ENCODE measurements around the gene TIPARP.

Gene TIPARP

GRCh38 chr3:156688632-156689452 is 14.5 kb downstream of the TIPARP start:
- TF ChIP-seq FOXP2 (optimal IDR thresholded peaks at IDR 0.05; ENCODE audit: borderline replicate concordance, extremely low read depth, extremely low read length, insufficient read depth) (no peak), TAF1 (IDR thresholded peaks at IDR 0.05; ENCODE audit: borderline replicate concordance, insufficient read depth, low read length) (no peak), REST (IDR thresholded peaks at IDR 0.05; ENCODE audit: insufficient read depth in 1 of 2, low read depth in 2 of 2, low read length in 2 of 2) (no peak), SIN3A (IDR thresholded peaks at IDR 0.05; ENCODE audit: borderline replicate concordance, insufficient read depth, low read length) (no peak), POLR2AphosphoS5 (IDR thresholded peaks at IDR 0.05; ENCODE audit: low read depth, low read length) (no peak)

GRCh38 chr3:156689608-156690007 is 15.2 kb downstream of the TIPARP start:
- TF ChIP-seq SIN3A (IDR thresholded peaks at IDR 0.05; ENCODE audit: borderline replicate concordance, insufficient read depth, low read length): no peak

- no peak for TF ChIP-seq TAF1 (IDR thresholded peaks at IDR 0.05; ENCODE audit: borderline replicate concordance, insufficient read depth, low read length)
- TF ChIP-seq POLR2AphosphoS5 (IDR thresholded peaks at IDR 0.05; ENCODE audit: low read depth, low read length): no peak
Observed at GRCh38 chr3:156691920-156692319, 17.5 kb downstream of the TIPARP start.

- TF ChIP-seq TAF1 (IDR thresholded peaks at IDR 0.05; ENCODE audit: borderline replicate concordance, insufficient read depth, low read length) (no peak), SIN3A (IDR thresholded peaks at IDR 0.05; ENCODE audit: borderline replicate concordance, insufficient read depth, low read length) (no peak), REST (IDR thresholded peaks at IDR 0.05; ENCODE audit: insufficient read depth in 1 of 2, low read depth in 2 of 2, low read length in 2 of 2) (no peak), POLR2AphosphoS5 (IDR thresholded peaks at IDR 0.05; ENCODE audit: low read depth, low read length) (no peak), FOXP2 (optimal IDR thresholded peaks at IDR 0.05; ENCODE audit: borderline replicate concordance, extremely low read depth, extremely low read length, insufficient read depth) (no peak)
Observed at GRCh38 chr3:156693166-156693565, 18.8 kb downstream of the TIPARP start.

- TF ChIP-seq REST (IDR thresholded peaks at IDR 0.05; ENCODE audit: insufficient read depth in 1 of 2, low read depth in 2 of 2, low read length in 2 of 2): no peak
- TF ChIP-seq POLR2AphosphoS5 (IDR thresholded peaks at IDR 0.05; ENCODE audit: low read depth, low read length): no peak
- TF ChIP-seq SIN3A (IDR thresholded peaks at IDR 0.05; ENCODE audit: borderline replicate concordance, insufficient read depth, low read length): no peak
Observed at GRCh38 chr3:156694536-156694935, 20.1 kb downstream of the TIPARP start.

GRCh38 chr3:156702367-156702766 is 28.0 kb downstream of the TIPARP start:
- TF ChIP-seq POLR2AphosphoS5 (IDR thresholded peaks at IDR 0.05; ENCODE audit: low read depth, low read length) (no peak), FOXP2 (optimal IDR thresholded peaks at IDR 0.05; ENCODE audit: borderline replicate concordance, extremely low read depth, extremely low read length, insufficient read depth) (no peak), REST (IDR thresholded peaks at IDR 0.05; ENCODE audit: insufficient read depth in 1 of 2, low read depth in 2 of 2, low read length in 2 of 2) (no peak), TAF1 (IDR thresholded peaks at IDR 0.05; ENCODE audit: borderline replicate concordance, insufficient read depth, low read length) (no peak), SIN3A (IDR thresholded peaks at IDR 0.05; ENCODE audit: borderline replicate concordance, insufficient read depth, low read length) (no peak)

Data from PFSK-1 (cell line).